ENCODE measurements around the gene TMEM150B. TPM values are rescaled to one million over a fixed set of nuclear protein-coding genes. Genes with fewer than 3 reads are reported as not detected.

The TMEM150B gene
- total and polyA plus RNA-seq, 2 of the 4 experiments (the other 2 are of a cell fraction), result not detected

DNA sequence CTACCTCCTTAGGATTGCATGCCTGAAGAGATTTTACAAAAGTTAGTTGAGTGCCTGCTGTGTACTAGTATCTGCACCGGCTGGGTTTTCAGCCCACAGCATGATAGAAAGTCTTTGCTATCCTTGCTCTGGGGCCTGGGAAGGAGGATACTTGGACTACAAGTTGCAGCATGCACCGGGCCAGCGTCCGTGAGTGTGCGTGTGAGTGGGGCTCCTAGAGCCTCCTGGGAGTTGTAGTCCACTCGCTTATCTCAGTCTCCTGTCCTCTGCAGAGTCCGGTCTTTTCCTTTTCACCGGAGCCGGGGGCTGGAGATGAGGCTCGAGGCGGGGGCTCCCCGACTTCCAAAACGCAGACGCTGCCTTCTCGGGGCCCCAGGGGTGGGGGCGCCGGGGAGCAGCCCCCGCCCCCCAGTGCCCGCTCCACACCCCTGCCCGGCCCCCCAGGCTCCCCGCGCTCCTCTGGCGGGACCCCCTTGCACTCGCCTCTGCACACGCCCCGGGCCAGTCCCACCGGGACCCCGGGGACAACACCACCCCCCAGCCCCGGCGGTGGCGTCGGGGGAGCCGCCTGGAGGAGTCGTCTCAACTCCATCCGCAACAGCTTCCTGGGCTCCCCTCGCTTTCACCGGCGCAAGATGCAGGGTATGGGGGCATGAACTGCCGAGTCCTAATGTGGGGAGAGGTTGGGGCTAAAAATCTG, 20.7 kb downstream of the TMEM150B start:
- BruUV-seq (replicated peaks), result no TSS peak
- WGBS, 2 experiments (ENCODE audit: extremely low coverage in 2 of 2, insufficient read length in 1 of 2), result 94% methylated on average over 16 of the region's 39 CpGs; no CpG with 5 or more reads in 1 of the 2 experiments
- ATAC-seq (ENCODE audit: low read depth) (no peak), DNase-seq (no peak)
- H3K79me1 ChIP-seq (ENCODE audit: low read depth in 1 of 2, low read length in 2 of 2), result no peaks in the 10 kb centered on the region
- CTCF ChIA-PET, result no interaction called here
- H3K4ac ChIP-seq (ENCODE audit: low read depth, low read length), result no peak overlapping the region
- H3K4me2 ChIP-seq (ENCODE audit: low read depth, low read length), result no peak overlapping the region
- no peak overlapping the region for H2BK15ac ChIP-seq (ENCODE audit: low read depth, low read length)
- intact Hi-C loops (cut with micrococcal nuclease), result loop anchor here (5.0 kb wide), 1 partner anchor 83 kb away; the partner anchor contains the start of gene RPL28
- no peak overlapping the region for H3K18ac ChIP-seq (ENCODE audit: low read depth, low read length)
- no peak overlapping the region for H3K27ac ChIP-seq (ENCODE audit: insufficient read depth, low read length)
- H3K9me1 ChIP-seq (ENCODE audit: insufficient read depth, low read length), result no peaks in the 10 kb centered on the region
- no peak overlapping the region for H3K4me3 ChIP-seq (ENCODE audit: insufficient read depth, low read depth, low read length)
- no peak overlapping the region for H4K5ac ChIP-seq (ENCODE audit: low read depth, low read length)
- POLR2A ChIA-PET (ENCODE audit: unreplicated experiment), result no interaction called here
- no peak overlapping the region for H2AK9ac ChIP-seq (replicated peaks; ENCODE audit: low read depth, low read length, poor library complexity)
- in situ Hi-C loops (cut with MboI; ENCODE audit: low sequenced_read_pairs), result no loop called here
- no peak for TF ChIP-seq CHD1 (IDR thresholded peaks at IDR 0.05; ENCODE audit: low read depth, low read length)
- no peak for TF ChIP-seq SMC3 (IDR thresholded peaks at IDR 0.05; ENCODE audit: low read depth, low read length)
- TF ChIP-seq MAFK (IDR thresholded peaks at IDR 0.05; ENCODE audit: low read depth, low read length), result no peak
- no peak for TF ChIP-seq MXI1 (IDR thresholded peaks at IDR 0.05; ENCODE audit: borderline replicate concordance, low read depth, low read length)
- no peak for TF ChIP-seq RFX5 (IDR thresholded peaks at IDR 0.05; ENCODE audit: low read depth, low read length)
- no peak for TF ChIP-seq NFE2L2 (IDR thresholded peaks at IDR 0.05; ENCODE audit: low read depth, low read length)
- TF ChIP-seq FOS (IDR thresholded peaks at IDR 0.05; ENCODE audit: low read depth, low read length), result no peak
- no peak for TF ChIP-seq BHLHE40 (IDR thresholded peaks at IDR 0.05; ENCODE audit: low read depth, low read length)
- no peak for TF ChIP-seq CEBPB (IDR thresholded peaks at IDR 0.05; ENCODE audit: low read depth, low read length)
- TF ChIP-seq POLR2A (IDR thresholded peaks at IDR 0.05; ENCODE audit: low read depth, low read length), result no peak
- TF ChIP-seq RCOR1 (IDR thresholded peaks at IDR 0.05; ENCODE audit: insufficient replicate concordance, low read length), result no peak
- no peak overlapping the region for H3K14ac ChIP-seq (replicated peaks; ENCODE audit: low read depth, low read length)
- dilution Hi-C loops (cut with HindIII; ENCODE audit: low sequenced_read_pairs, unreplicated experiment), result no loop called here
- H2BK5ac ChIP-seq (ENCODE audit: low read depth, low read length, poor library complexity, severe bottlenecking), result no peak overlapping the region
- H2BK120ac ChIP-seq (ENCODE audit: low read depth, low read length), result no peak overlapping the region
- H3K4me1 ChIP-seq (ENCODE audit: control insufficient read depth, insufficient read depth, low read length), result no peaks in the 10 kb centered on the region
- no peak overlapping the region for H2BK20ac ChIP-seq (ENCODE audit: low read depth, low read length)
- H3K56ac ChIP-seq (ENCODE audit: extremely low read depth, insufficient read depth, low read length), result no peak overlapping the region
- no peak overlapping the region for H2AFZ ChIP-seq (replicated peaks; ENCODE audit: low read length, poor library complexity)
- H3K23ac ChIP-seq (ENCODE audit: low read depth, low read length), result no peak overlapping the region
- no peak overlapping the region for H3K9ac ChIP-seq (ENCODE audit: low read depth, low read length)
- no peaks in the 10 kb centered on the region for H3K27me3 ChIP-seq (ENCODE audit: control insufficient read depth, insufficient read depth, low read length)
- peaks cover 49% of the 10 kb centered on the region for H3K36me3 ChIP-seq (ENCODE audit: control insufficient read depth, insufficient read depth, low read length)
- H4K91ac ChIP-seq (ENCODE audit: insufficient read depth, low read depth, low read length), result no peak overlapping the region
- H4K20me1 ChIP-seq (ENCODE audit: insufficient read depth, low read length), result no peaks in the 10 kb centered on the region
- H3K9me3 ChIP-seq (ENCODE audit: control insufficient read depth, insufficient read depth, low read length), result no peaks in the 10 kb centered on the region; the same call in 1 of the 2 replicates
- H4K8ac ChIP-seq (ENCODE audit: low read depth in 2 of 2, low read length in 2 of 2), result no peak overlapping the region
- no peak overlapping the region for H2AK5ac ChIP-seq (ENCODE audit: low read depth, low read length)

Data from IMR-90 (cell line).